ENCODE measurements around the gene BCL10.

Gene BCL10

GRCh38 chr1:85289207-85289847 lies 12.9 kb upstream of the BCL10 start:
- no peaks in the 10 kb centered on the region for H3K4me1 Mint-ChIP-seq
- H3K4me3 Mint-ChIP-seq = no peak overlapping the region
- H3K27ac Mint-ChIP-seq = no peak overlapping the region
- no peaks in the 10 kb centered on the region for H3K27me3 Mint-ChIP-seq (ENCODE audit: low read depth)
- H3K36me3 Mint-ChIP-seq (ENCODE audit: low read depth) = no peaks in the 10 kb centered on the region
- no peaks in the 10 kb centered on the region for H3K9me3 Mint-ChIP-seq
- TF ChIP-seq, protein P1, sequence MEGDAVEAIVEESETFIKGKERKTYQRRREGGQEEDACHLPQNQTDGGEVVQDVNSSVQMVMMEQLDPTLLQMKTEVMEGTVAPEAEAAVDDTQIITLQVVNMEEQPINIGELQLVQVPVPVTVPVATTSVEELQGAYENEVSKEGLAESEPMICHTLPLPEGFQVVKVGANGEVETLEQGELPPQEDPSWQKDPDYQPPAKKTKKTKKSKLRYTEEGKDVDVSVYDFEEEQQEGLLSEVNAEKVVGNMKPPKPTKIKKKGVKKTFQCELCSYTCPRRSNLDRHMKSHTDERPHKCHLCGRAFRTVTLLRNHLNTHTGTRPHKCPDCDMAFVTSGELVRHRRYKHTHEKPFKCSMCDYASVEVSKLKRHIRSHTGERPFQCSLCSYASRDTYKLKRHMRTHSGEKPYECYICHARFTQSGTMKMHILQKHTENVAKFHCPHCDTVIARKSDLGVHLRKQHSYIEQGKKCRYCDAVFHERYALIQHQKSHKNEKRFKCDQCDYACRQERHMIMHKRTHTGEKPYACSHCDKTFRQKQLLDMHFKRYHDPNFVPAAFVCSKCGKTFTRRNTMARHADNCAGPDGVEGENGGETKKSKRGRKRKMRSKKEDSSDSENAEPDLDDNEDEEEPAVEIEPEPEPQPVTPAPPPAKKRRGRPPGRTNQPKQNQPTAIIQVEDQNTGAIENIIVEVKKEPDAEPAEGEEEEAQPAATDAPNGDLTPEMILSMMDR (IDR thresholded peaks at IDR 0.05; ENCODE audit: unreplicated experiment in 3 of 3) = no peak

GRCh38 chr1:85284202-85284601 lies 7.8 kb upstream of the BCL10 start:
- Mint-ChIP-seq H3K36me3 (ENCODE audit: low read depth) (no peaks in the 10 kb centered on the region), H3K27ac (no peak overlapping the region), H3K9me3 (no peaks in the 10 kb centered on the region), H3K4me3 (no peak overlapping the region), H3K27me3 (ENCODE audit: low read depth) (no peaks in the 10 kb centered on the region), H3K4me1 (no peaks in the 10 kb centered on the region)
- TF ChIP-seq, protein P1 (IDR thresholded peaks at IDR 0.05; ENCODE audit: unreplicated experiment in 3 of 3) = no peak

DNA sequence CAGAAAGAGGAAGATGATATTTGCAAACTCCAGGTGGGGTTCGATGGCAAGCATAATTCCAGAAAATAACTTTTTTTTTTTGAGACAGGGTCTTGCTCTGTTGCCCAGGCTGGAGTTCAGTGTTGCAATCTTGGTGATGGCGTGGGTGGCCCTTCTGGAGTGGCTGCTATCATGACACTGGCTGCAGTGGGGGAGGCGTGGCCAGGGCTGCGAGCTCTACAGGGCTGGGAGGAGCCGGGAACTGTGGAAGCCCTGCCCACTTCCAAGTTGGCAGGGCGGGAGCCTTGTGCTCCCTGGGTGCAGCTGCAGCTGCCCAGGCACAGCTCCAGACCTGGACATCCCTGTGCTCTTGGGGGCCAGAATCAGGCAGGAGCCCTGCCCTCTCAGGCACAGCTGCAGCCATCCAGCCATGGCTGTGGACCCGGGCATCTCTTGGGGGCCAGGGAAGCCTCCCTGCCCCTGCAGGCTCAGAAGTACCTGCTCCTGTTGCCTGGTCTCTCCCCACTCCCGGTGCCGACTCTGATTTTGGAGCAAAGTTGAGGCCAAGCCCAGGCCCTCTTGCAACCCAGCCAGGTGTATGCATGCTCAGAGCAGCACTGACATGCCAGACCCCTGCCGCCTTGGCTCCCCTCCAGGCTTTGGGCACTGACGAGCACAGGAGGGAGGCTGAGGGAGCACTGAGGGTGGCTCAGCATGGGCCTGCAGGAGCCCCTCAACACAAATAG lies 7.2 kb upstream of the BCL10 start:
- TF ChIP-seq, protein P1 (IDR thresholded peaks at IDR 0.05; ENCODE audit: unreplicated experiment in 3 of 3) = no peak
- H3K9me3 Mint-ChIP-seq = no peaks in the 10 kb centered on the region
- no peak overlapping the region for H3K4me3 Mint-ChIP-seq
- no peaks in the 10 kb centered on the region for H3K27me3 Mint-ChIP-seq (ENCODE audit: low read depth)
- no peaks in the 10 kb centered on the region for H3K36me3 Mint-ChIP-seq (ENCODE audit: low read depth)
- H3K4me1 Mint-ChIP-seq = peaks cover 5% of the 10 kb centered on the region
- no peak overlapping the region for H3K27ac Mint-ChIP-seq

DNA sequence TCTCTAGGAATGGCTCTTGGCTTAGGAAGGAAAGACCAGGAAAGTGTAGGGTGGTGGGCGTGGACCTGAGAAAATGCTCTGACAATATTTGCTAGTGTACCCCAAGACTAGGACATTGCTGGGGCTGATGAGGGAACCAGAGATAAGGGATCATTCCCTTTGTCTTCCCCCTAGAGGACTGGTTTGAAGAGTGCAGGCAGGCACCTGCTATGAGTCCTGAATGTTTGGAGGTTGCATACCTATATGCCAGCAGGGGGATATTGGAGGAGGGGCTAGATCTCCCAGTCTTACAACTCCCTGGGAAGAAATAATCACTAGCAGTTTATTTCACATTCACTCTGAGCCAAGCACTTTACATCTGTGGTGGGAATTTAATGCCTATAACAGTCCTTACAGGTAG lies 6.0 kb upstream of the BCL10 start:
- H3K27me3 Mint-ChIP-seq (ENCODE audit: low read depth) = no peaks in the 10 kb centered on the region
- no peaks in the 10 kb centered on the region for H3K9me3 Mint-ChIP-seq
- H3K4me1 Mint-ChIP-seq = peaks cover 5% of the 10 kb centered on the region
- TF ChIP-seq, protein P1 (IDR thresholded peaks at IDR 0.05; ENCODE audit: unreplicated experiment in 3 of 3) = no peak
- H3K27ac Mint-ChIP-seq = no peak overlapping the region
- no peak overlapping the region for H3K4me3 Mint-ChIP-seq
- no peaks in the 10 kb centered on the region for H3K36me3 Mint-ChIP-seq (ENCODE audit: low read depth)

DNA sequence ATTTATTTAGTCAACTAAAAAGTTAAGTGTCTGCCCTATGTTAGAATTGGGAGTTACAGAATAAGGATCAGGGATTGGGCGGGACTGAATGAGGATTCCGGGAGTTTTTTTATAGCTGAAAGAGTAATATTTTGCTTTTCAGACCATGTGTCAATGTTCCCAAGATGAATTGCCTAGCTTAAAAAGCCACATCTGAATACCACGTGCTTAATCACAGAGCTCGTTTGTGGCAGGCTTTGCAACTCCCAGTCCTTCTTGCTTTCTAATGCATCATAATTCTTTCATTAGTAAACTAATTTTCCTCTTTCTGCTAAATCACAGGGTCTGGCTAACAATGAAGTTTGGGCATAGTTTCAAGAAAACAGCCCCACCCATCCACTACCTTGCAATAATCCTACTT lies 4.2 kb upstream of the BCL10 start:
- TF ChIP-seq, protein P1 (IDR thresholded peaks at IDR 0.05; ENCODE audit: unreplicated experiment in 3 of 3) = no peak
- Mint-ChIP-seq H3K4me1 (peaks cover 6% of the 10 kb centered on the region), H3K36me3 (ENCODE audit: low read depth) (no peaks in the 10 kb centered on the region), H3K27me3 (ENCODE audit: low read depth) (no peaks in the 10 kb centered on the region), H3K27ac (no peak overlapping the region), H3K9me3 (no peaks in the 10 kb centered on the region), H3K4me3 (peak overlapping the region in 1 of 3 experiments; percentile 52)
